IPS DF 4.7 (cell line): ENCODE results near the gene SRGAP1.
A peak's percentile ranks its signal among the peaks of the same experiment; 100 is the strongest.

Source experiments
- DNase-seq: peaks from one replicate; pipeline ENCODE4 v3.0.0-alpha.2; 2013; ENCODE audit warnings: low spot score; ENCODE audit errors: extremely low read depth

The SRGAP1 gene

GRCh38 chr12:64081008-64081404 lies 236.5 kb downstream of the SRGAP1 start:
- DNase-seq: no peak

DNA sequence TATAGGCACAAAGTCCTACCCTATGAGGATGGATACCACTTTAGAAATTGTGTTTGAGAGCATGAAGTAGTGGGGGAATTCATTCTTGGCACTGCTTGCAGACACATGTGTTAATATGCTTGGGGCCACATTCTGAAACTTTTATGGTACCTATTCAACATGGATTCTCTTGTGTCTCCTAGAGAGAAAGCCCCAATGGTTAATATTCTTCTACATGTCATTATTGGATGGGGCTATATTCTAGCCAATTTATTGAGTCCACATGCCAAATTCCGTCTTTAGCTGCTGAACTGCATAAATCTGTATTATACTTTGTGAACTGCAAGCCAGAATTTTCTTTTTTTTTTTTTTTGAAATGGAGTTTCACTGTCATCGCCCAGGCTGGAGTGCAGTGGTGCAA lies 237.6 kb downstream of the SRGAP1 start:
- no peak for DNase-seq

GRCh38 chr12:64082866-64083268 lies 238.4 kb downstream of the SRGAP1 start:
- DNase-seq: no peak

- no peak for DNase-seq
These were observed 239.0 kb downstream of the SRGAP1 start for GRCh38 chr12:64083285-64084210.

DNA sequence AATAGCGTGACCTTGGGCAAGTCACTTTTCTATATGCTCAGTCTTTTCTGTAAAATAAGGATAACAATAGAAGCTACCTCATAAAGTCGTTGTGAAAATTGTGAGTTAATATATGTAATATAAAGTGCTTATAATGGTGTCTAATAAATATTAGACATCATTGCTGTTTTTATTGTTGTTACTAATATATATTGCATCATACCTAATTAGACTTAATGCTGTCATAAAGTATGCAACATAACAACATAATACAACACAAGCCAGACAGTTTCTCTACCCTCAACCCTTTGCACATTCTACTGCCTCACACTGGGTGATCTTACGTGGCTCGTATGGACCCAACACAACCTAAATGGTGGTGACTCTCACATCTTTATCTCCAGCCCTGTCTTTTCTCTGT lies 240.7 kb downstream of the SRGAP1 start:
- no peak for DNase-seq

DNA sequence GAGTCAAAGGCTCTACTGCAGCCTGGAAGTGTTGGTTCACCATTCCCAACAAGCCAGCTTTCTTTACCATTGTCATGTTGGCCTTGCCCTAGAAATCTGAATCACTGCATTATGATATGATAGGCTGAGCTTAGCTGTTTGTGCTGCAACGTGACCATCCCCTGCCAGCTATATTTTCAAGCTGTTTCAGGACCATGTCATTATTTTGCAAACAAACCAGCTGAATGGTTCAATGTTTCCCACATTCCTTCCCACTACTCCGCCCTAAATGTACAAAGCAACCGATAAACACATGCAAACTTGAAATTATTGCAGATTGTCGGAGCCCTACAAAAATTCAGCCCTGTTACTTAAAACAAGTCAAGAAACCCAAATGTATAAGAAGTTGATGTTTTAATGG lies 241.5 kb downstream of the SRGAP1 start:
- DNase-seq: no peak

DNA sequence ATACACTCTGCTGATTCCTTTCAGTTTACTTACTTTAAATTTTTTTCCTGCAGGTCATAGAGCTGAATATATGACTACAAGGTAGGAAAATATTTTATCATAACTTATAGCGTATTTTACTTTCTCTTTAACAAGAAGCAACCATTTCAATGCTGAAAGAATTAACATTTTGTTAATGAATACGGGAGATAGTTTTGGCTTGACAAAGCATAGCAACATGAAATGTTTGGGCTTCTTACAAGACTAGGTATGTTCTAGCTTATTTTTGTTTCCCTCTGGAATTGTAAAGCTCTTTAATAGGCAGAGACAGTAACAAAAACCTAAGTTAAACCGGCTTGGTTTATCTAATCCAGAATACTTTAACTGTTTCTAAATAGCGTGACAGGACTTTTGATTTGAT lies 242.4 kb downstream of the SRGAP1 start:
- no peak for DNase-seq

GRCh38 chr12:64087761-64088160 lies 243.3 kb downstream of the SRGAP1 start:
- DNase-seq: no peak

DNA sequence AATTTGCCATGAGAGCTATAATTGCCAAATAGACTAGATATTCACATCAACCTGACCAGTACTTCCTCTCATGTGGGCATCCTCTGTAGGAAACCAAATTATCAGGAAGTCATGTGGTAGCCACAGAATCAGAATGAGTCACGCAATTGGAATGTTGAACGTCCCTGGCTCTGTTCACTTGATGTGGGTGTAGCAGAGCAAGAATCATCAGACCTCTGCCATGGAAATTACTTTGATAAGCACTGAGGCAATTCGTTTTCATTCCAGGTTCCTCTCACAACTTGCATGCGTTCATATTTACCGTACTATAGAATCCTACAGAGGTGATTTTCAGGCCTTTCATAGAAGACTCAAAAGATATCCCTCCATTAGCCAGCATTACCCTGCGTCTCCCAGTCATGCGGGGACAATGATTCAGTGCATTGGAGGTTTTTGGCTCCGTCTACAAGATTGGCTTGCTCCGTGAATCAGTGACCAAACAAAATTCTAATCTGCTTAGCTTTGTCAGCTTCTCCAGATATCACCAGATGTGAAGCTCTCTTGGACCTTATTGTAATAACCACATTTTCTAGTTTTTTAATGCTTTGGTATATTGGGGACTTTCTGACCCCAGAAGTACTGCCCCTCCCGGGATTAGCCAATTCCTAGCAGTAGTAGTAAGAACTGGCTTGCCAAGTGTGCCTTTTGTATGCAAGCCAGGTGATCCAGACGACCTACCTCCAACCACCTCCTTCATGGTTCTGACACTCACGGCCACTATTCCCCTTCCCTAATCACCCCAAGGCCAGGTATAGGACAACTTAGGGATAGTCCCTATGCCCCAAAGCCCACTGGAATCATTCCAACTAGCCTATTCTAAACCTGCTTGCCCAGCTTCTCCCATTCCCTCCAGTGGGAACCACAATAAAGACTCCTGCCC lies 244.2 kb downstream of the SRGAP1 start:
- peak; percentile 76 for DNase-seq

GRCh38 chr12:64090047-64090446 lies 245.5 kb downstream of the SRGAP1 start:
- no peak for DNase-seq

DNA sequence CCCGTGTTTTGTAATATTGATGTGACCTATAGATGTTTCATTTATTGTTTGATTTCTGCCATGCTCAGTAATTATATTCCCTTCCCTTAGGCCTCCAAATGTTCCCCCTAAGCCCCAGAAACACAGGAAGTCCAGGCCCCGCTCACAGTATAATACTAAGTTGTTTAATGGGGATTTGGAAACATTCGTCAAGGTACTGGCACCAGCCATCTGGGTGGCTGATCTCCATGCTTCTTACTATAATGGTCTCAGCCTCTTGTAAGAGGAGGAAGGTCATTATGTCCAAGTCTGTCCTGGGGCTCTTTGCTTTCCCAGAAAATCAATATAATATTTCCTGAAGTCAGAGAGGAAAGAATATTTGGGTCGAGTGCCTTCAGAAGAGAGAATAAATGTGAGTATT lies 246.7 kb downstream of the SRGAP1 start:
- no peak for DNase-seq

GRCh38 chr12:64092507-64093196 lies 248.2 kb downstream of the SRGAP1 start:
- DNase-seq: no peak

GRCh38 chr12:64093689-64094088 lies 249.2 kb downstream of the SRGAP1 start:
- no peak for DNase-seq

GRCh38 chr12:64097366-64098105 lies 253.0 kb downstream of the SRGAP1 start:
- no peak for DNase-seq

- DNase-seq: no peak
These were observed 254.3 kb downstream of the SRGAP1 start for GRCh38 chr12:64098709-64099354.

GRCh38 chr12:64099397-64099796 lies 254.9 kb downstream of the SRGAP1 start:
- DNase-seq: no peak

GRCh38 chr12:64102339-64102738 lies 257.8 kb downstream of the SRGAP1 start:
- no peak for DNase-seq

DNA sequence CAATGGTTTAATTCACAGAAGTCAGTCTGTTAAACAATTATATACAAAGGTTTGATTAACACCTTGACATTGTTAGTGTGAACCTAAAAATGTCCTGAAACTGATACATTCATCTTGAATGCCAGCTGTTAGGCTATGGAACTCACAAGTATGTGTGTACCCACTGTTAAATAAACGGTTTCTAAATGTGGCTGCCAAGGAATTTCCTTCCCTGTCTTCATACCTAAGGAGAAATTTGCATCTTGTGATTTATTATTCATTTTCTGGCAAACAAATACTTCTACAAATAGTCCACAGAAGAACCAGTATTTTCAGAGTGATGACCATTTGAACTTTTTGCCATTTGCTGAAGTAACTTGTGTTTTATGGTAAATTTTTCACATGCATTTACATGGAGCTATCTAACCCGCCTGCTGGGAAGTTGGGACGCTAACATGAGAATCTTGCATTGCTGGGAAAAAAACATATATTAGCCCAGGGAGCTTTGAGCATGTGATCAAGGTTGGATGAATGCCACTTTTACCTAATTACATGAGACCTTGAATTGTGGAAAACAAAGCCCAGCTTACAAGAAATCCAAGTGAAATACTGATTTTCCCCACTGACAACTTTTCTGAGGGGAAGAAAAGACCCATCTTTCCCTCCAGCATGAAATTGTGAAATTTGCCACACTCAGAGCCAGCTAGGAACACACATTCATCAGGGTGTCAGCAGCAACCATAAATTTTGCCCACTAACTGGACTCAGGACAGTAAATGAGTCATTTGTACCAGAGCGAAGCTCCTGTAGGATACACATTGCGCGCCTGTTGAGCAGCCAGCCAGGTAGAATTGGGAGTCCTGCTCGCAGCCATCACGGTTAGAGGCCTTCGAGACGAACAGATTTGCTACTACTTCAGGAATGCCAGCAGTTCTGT lies 259.6 kb downstream of the SRGAP1 start:
- no peak for DNase-seq

GRCh38 chr12:64105026-64105425 lies 260.5 kb downstream of the SRGAP1 start:
- DNase-seq: no peak
